Activated naive CD8-positive, alpha-beta T cell (primary cell): ENCODE results near the gene IGSF1.

Experiments used
- H3K27ac Mint-ChIP-seq: one replicate; pipeline ENCODE4 v1.8.0; 2021; ENCODE audit warnings: mixed read lengths
- H3K27me3 Mint-ChIP-seq: one replicate; pipeline ENCODE4 v1.8.0; 2021; ENCODE audit warnings: mixed read lengths
- H3K36me3 Mint-ChIP-seq: one replicate; pipeline ENCODE4 v1.8.0; 2021; ENCODE audit warnings: mixed read lengths
- H3K4me1 Mint-ChIP-seq: one replicate; pipeline ENCODE4 v1.8.0; 2021; ENCODE audit warnings: low read depth, mixed read lengths
- H3K4me3 Mint-ChIP-seq: one replicate; pipeline ENCODE4 v1.8.0; 2021; ENCODE audit warnings: mild to moderate bottlenecking, mixed read lengths
- H3K9me3 Mint-ChIP-seq: one replicate; pipeline ENCODE4 v1.8.0; 2021; ENCODE audit warnings: low read depth, mixed read lengths

Gene IGSF1

DNA sequence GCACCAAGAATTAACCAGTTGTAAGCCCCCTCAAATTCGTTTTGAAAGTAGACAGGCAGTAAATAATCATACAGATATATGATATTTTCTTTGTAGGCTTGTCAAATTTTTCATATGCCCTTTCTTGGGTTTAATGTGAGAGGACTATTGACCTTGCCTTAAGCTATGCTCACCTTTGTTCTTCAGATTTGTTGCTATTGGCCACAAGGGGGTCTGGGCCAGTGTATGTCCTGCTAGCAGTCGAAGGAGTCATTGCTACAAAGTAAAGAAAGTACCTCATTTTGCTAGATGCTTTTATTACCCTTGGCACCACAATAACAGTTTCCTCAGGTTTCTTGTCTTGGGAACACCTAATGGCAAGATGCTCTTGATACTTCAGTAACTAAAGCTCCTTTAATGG lies 51.7 kb downstream of the IGSF1 start:
- no peaks in the 10 kb centered on the region for H3K4me1 Mint-ChIP-seq
- H3K27ac Mint-ChIP-seq = no peak overlapping the region
- H3K4me3 Mint-ChIP-seq = no peak overlapping the region
- no peaks in the 10 kb centered on the region for H3K9me3 Mint-ChIP-seq
- H3K27me3 Mint-ChIP-seq = no peaks in the 10 kb centered on the region
- H3K36me3 Mint-ChIP-seq = no peaks in the 10 kb centered on the region

DNA sequence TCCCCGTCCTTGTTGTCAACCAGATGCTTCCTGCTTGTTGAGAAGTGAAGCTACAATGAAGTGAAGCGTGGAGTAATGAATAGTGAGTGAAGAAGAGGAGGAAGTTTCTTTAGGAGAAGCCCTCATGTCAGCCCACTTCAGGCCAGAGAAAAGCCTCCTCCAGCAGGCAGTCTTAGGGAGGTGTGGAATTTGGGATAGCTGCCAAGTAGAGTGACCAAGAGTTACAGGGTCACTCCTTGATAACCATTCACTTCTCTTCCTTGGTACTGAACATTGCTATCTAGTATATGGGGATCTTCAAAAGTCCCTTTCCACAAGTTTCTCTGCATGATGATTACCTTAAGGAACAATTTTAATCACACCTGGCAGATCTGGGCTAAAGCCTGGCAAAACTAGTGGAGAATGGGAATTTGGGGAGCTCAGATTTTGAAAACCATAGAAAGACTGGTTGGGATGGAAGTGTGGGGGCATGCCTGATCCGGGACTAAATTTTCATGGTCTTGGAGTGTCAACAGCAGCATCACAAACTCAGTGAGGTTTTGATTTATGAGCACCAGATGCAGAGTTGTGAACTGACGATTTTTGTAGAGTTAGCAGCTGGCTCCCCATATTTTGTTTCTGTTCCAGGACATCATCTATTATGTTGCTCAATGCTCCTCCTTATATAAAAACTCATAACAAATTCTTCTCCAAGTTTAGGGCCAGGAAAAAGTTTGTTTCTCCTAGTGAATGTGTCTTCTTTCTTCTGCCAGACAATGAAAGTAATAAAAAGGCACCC lies 53.1 kb downstream of the IGSF1 start:
- Mint-ChIP-seq H3K4me1 (no peaks in the 10 kb centered on the region), H3K4me3 (no peak overlapping the region), H3K9me3 (no peaks in the 10 kb centered on the region), H3K36me3 (no peaks in the 10 kb centered on the region), H3K27ac (no peak overlapping the region), H3K27me3 (no peaks in the 10 kb centered on the region)

DNA sequence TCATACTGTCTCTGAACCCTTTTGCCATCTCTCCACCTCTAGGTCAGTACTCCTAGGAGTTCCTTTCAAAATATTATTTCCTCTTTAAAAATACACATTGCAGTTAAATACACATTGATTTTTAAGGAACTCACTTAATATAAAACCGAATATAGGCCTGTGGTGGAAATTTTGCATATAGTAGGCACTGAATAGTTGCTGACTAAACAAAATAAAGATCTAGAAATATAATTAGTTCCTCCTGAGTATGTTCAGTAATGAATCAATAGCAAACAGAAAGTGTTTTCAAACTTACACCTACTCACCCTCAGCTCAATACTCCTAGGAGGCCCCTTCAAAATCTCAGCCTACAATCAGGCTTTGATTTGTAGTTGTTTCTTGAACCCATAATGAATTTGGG lies 61.5 kb downstream of the IGSF1 start:
- Mint-ChIP-seq H3K4me1 (no peaks in the 10 kb centered on the region), H3K27ac (no peak overlapping the region), H3K4me3 (no peak overlapping the region), H3K9me3 (no peaks in the 10 kb centered on the region), H3K36me3 (no peaks in the 10 kb centered on the region), H3K27me3 (peaks cover 2% of the 10 kb centered on the region)

DNA sequence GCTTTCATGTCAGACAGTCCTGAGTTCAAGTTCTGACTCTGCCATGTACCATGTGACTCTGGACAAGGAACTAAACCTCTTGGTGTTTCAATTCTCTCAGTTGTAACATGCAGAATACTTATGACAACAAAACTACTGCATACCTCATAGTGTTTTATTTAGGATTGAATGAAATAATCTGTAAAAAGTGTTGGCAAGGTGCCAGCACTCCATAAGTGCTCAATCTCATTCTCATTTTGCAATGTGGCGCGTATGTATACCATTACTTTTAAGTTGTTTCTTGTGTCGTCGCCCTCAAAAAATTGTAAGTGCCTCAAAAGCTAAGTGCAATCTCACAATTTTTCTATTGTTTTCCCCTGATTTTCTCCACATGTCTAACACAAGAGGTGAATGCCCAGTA lies 62.5 kb downstream of the IGSF1 start:
- Mint-ChIP-seq H3K27ac (no peak overlapping the region), H3K4me1 (no peaks in the 10 kb centered on the region), H3K9me3 (no peaks in the 10 kb centered on the region), H3K27me3 (peaks cover 2% of the 10 kb centered on the region), H3K36me3 (no peaks in the 10 kb centered on the region), H3K4me3 (no peak overlapping the region)

DNA sequence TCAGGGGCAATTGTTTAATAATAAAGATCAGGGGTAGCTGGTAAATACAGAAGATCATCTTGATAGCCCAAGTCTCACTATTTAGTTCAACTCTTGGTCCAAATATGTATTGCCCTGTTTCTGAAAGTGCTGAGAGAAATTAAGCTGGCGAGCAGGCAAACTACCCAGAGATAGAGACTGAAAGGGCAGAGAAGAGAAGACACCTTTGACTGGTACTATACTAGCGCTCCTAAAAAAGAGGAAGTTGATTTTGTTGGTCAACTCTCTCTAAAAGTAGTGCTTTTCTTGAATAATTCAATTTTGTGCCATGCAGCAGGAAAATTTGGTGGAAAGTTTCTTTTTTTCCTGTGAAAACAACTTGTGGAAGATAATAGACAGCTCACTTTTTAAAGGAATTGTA lies 64.0 kb downstream of the IGSF1 start:
- Mint-ChIP-seq H3K4me3 (no peak overlapping the region), H3K36me3 (no peaks in the 10 kb centered on the region), H3K4me1 (no peaks in the 10 kb centered on the region), H3K9me3 (no peaks in the 10 kb centered on the region), H3K27me3 (peaks cover 2% of the 10 kb centered on the region), H3K27ac (no peak overlapping the region)
